Ovary (tissue), 3 donors: ENCODE measurements around the gene ARID4A.

Experiments used
- EP300 ChIP-seq: sonication (generic); formaldehyde crosslinking; IDR thresholded peaks from one replicate; pipeline ENCODE4 v1.6.1; 2017; ENCODE audit warnings: antibody characterized with exemption
- TF ChIP-seq, protein P1 (sequence below), 3 donors: fragments of 450-650 bp in 2 of 3; fragments of 200-600 bp in 1 of 3; IDR thresholded peaks; one replicate each; pipeline versions ENCODE4 v1.5.1 to v1.8.0; 2016 to 2022; ENCODE audit warnings: antibody characterized with exemption in 3 of 3, mild to moderate bottlenecking in 1 of 3
- donor health status: DM: no; HTN: no; CAD: no.

GRCh38 chr14:58288106-58288792, 10.1 kb upstream of the ARID4A start:
- TF ChIP-seq, protein P1, sequence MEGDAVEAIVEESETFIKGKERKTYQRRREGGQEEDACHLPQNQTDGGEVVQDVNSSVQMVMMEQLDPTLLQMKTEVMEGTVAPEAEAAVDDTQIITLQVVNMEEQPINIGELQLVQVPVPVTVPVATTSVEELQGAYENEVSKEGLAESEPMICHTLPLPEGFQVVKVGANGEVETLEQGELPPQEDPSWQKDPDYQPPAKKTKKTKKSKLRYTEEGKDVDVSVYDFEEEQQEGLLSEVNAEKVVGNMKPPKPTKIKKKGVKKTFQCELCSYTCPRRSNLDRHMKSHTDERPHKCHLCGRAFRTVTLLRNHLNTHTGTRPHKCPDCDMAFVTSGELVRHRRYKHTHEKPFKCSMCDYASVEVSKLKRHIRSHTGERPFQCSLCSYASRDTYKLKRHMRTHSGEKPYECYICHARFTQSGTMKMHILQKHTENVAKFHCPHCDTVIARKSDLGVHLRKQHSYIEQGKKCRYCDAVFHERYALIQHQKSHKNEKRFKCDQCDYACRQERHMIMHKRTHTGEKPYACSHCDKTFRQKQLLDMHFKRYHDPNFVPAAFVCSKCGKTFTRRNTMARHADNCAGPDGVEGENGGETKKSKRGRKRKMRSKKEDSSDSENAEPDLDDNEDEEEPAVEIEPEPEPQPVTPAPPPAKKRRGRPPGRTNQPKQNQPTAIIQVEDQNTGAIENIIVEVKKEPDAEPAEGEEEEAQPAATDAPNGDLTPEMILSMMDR (IDR thresholded peaks at IDR 0.05) = no peak
- no peak for TF ChIP-seq EP300
